HUES64 (cell line): ENCODE data around the gene SH3PXD2A.
"Not testable (repeated sequence)": the region's sequence is repeated elsewhere in the genome, so short reads cannot be mapped to it uniquely, and the experiment has no call there.

Source experiments
- H3K27ac ChIP-seq: 2 replicates; pipeline ENCODE4 v1.7.0; 2013; ENCODE audit warnings: low read depth, low read length, inconsistent platforms
- H3K27me3 ChIP-seq: 2 replicates; pipeline ENCODE4 v1.6.1; 2013; ENCODE audit warnings: mild to moderate bottlenecking, low read length; ENCODE audit not compliant: insufficient read depth
- H3K36me3 ChIP-seq: 2 replicates; pipeline ENCODE4 v1.6.1; 2013; ENCODE audit warnings: mild to moderate bottlenecking, low read length; ENCODE audit not compliant: insufficient read depth
- H3K4me1 ChIP-seq: 2 replicates; pipeline ENCODE4 v1.6.1; 2013; ENCODE audit warnings: mild to moderate bottlenecking, low read length, moderate library complexity; ENCODE audit not compliant: insufficient read depth
- H3K4me3 ChIP-seq: 2 replicates; pipeline ENCODE4 v1.5.1; 2013; ENCODE audit warnings: mild to moderate bottlenecking, low read length, moderate library complexity
- H3K9ac ChIP-seq: 2 replicates; pipeline ENCODE4 v1.6.1; 2013; ENCODE audit warnings: mild to moderate bottlenecking, low read depth, low read length
- H3K9me3 ChIP-seq: 2 replicates; pipeline ENCODE4 v1.6.1; 2013; ENCODE audit warnings: low read depth, low read length; ENCODE audit not compliant: insufficient read depth
- WGBS: fragments of 150-250, 120-280 bp; methylation state at CpG from one replicate; pipeline ENCODE4 v1.1.7; 2013; ENCODE audit warnings: missing lambda C conversion rate; 5-methylcytosine and 5-hydroxymethylcytosine counted together

SH3PXD2A gene

DNA sequence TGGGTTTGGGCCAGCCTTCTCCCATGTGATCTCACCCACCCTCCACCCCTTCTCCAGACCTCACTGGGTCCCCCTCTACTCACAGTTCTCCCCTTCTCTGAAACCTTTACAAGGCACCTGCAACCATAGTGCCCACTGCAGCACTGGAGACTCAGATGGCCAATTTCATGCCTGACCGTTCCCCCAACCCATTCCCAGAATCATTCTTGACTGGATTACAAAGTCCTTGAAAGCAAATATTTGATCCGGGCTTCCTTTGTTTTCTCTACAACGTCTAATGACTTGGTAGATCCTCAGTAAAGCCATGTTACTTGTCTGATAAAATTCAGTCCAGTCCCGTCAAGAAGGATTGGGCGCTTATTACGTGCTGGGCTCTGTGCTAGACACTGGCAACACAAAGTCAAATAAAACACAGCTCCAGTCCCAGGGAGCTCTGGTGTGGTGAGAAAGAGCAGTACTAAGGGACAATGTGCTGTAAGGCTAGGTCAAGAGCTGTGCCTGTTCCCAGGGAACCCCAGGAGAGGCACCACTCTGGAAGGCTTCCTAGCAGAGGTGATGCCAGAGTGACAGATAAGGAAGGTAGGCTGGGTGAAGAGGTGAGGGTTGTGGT is 36.5 kb downstream of the SH3PXD2A start:
- Histone ChIP-seq H3K4me3 (no peak overlapping the region), H3K36me3 (no peaks in the 10 kb centered on the region), H3K27me3 (no peaks in the 10 kb centered on the region), H3K9me3 (no peaks in the 10 kb centered on the region), H3K4me1 (peaks cover 1% of the 10 kb centered on the region; the same call in 1 of the 2 replicates), H3K9ac (no peak overlapping the region), H3K27ac (no peak overlapping the region)
- WGBS, result 91% methylated on average over 6 of the region's 6 CpGs

DNA sequence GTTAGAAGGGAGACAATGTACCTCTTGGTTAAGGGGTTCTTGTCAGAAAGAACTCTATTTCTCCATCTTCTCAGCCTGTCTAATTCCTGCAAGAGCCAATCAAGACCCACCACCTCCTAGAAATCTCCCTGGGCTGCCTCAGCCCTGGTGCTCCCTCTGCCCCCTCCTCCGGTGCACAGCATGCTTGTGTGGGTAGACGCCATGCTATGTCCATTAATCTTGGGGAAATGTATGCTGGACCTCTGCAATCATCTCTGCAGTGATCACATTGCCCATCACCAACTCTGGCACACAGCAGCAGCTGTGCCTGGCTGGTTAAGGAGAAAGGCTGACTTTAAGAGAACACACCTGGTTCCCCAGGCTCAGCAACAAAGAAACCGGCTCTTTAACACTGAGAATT is 37.3 kb downstream of the SH3PXD2A start:
- Histone ChIP-seq H3K4me3 (no peak overlapping the region), H3K27ac (no peak overlapping the region), H3K36me3 (no peaks in the 10 kb centered on the region), H3K9ac (no peak overlapping the region), H3K4me1 (no peaks in the 10 kb centered on the region; the same call in 1 of the 2 replicates), H3K27me3 (no peaks in the 10 kb centered on the region), H3K9me3 (no peaks in the 10 kb centered on the region)
- WGBS, result 93% methylated on average over 3 of the region's 3 CpGs

DNA sequence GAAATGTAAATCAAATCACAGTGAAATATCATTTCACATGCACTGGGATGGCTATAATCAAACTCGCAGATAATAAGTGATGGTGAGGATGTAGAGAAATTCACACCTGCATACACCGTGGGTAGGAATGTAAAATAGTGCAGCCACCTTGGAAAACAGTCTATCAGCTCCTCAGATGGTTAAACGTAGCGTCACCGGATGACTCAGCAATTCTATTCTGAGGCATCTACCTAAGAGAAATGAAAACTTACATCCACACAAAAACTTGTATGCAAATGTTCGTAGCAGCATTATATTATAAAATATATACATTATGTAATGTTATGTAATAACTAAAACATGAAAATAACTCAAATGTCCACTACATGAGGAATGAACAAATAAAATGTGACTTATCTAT is 38.9 kb downstream of the SH3PXD2A start:
- Histone ChIP-seq H3K4me3 (no peak overlapping the region), H3K36me3 (no peaks in the 10 kb centered on the region), H3K9me3 (no peaks in the 10 kb centered on the region), H3K27me3 (no peaks in the 10 kb centered on the region), H3K9ac (no peak overlapping the region), H3K27ac (no peak overlapping the region), H3K4me1 (0 out of 2 replicates have a peak, but pooled peaks cover 3% of the 10 kb centered on the region)
- WGBS, result 89% methylated on average over 5 of the region's 6 CpGs

DNA sequence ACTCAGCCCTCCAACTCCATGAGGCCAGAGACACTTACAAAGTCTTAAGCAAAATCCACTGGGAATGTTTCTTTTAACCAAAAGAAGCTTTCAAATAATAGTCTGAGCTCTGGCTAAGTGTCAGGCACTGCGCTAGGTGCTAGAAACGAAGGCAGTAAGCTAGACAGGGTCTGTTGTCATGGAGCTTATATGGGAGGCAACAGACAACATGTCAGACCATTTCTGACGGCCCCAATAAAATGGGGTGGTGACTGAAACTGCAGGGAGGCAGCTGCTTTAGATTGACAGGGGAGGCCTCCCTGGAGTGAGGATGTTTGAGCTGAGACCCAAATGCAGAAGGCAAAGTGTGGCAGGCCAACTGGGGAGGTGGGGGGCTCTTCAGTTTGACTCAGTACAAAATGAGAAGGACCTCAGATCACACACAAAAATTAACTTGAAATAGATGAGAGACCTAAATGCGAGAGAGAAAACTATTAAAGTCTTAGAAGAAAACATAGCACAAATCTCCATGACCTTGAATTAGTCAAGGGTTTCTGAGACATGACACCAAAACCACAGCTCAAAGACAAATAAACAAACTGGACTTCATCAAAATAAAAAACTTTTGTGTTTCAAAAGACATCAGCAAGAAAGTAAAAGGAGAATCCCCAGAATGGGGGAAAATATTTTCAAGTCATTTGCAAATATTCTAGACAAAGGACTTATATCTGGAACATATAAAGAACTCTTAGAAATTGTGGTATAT is 40.6 kb downstream of the SH3PXD2A start:
- Histone ChIP-seq H3K9ac (no peak overlapping the region), H3K4me1 (0 out of 2 replicates have a peak, but pooled peaks cover 3% of the 10 kb centered on the region), H3K36me3 (no peaks in the 10 kb centered on the region), H3K27ac (no peak overlapping the region), H3K9me3 (no peaks in the 10 kb centered on the region), H3K4me3 (no peak overlapping the region), H3K27me3 (no peaks in the 10 kb centered on the region)
- 84% methylated on average over 4 of the region's 4 CpGs for WGBS

DNA sequence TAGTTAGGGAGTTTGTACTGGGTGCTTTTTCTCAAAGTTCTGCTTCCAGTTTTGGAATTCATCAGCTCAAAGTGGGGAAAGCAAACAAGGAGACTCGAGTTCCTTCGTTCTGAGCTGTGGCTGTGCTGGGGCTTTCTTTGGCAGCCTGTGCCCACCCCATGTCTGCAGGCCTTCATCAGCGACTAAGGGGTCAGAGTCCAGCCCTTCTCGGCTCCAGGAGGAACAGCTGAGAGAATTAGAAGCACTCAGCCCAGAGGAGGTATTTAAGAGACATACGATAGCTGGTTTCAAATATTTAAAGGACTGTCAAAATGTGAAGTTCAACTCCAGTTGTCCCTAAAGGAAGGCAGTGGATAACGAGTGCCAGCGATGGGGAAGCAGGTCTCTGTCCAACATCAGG is 41.3 kb downstream of the SH3PXD2A start:
- H3K27me3 ChIP-seq, result no peaks in the 10 kb centered on the region
- no peak overlapping the region for H3K4me3 ChIP-seq
- no peak overlapping the region for H3K27ac ChIP-seq
- no peaks in the 10 kb centered on the region for H3K9me3 ChIP-seq
- no peaks in the 10 kb centered on the region for H3K36me3 ChIP-seq
- WGBS, result 86% methylated on average over 7 of the region's 7 CpGs
- H3K9ac ChIP-seq, result no peak overlapping the region
- 0 out of 2 replicates have a peak, but pooled peaks cover 3% of the 10 kb centered on the region for H3K4me1 ChIP-seq

DNA sequence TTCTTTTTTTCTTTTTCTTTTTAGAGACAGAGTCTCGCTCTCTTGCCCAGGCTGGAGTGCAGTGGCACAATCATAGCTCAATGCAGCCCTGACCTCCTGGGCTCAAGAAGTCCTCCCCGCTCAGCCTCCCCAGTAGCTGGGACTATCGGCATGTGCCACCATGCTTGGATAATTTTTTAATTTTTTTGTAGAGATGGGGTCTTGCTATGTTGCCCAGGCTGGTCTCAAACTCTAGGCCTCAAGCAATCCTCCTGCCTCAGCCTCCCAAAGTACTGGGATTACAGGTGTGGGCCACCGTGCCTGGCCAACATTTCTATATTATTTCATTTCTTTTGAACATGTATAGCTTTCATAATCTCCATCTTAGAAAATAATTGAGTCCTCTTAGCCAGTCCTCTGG is 42.1 kb downstream of the SH3PXD2A start:
- not testable (repeated sequence) for H3K27me3 ChIP-seq, H3K4me1 ChIP-seq, H3K9ac ChIP-seq, H3K9me3 ChIP-seq, H3K27ac ChIP-seq, H3K4me3 ChIP-seq, H3K36me3 ChIP-seq
- WGBS, result 92% methylated on average over 4 of the region's 4 CpGs

DNA sequence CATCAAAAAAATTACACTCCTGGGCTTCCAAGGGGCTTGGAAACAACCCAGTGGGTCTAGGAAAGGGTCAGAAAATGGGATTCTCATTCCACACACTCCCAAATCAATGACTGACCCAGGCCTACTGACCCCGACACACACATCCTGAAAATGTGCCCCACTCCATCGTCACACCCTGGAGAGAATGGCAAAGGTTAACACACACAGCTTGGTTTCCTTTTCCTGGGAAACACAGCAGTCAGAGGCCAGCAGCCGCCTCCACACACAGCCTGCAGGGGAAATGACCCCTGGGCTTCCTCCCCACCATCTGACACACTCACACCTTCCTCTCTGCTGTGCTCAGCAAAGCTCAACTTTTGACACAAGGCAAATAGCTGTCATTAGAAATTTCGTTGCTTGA is 42.9 kb downstream of the SH3PXD2A start:
- Histone ChIP-seq H3K4me3 (no peak overlapping the region), H3K4me1 (0 out of 2 replicates have a peak, but pooled peaks cover 3% of the 10 kb centered on the region), H3K27ac (no peak overlapping the region), H3K9me3 (no peaks in the 10 kb centered on the region), H3K27me3 (no peaks in the 10 kb centered on the region), H3K36me3 (no peaks in the 10 kb centered on the region), H3K9ac (no peak overlapping the region)
- 64% methylated on average over 4 of the region's 4 CpGs for WGBS

DNA sequence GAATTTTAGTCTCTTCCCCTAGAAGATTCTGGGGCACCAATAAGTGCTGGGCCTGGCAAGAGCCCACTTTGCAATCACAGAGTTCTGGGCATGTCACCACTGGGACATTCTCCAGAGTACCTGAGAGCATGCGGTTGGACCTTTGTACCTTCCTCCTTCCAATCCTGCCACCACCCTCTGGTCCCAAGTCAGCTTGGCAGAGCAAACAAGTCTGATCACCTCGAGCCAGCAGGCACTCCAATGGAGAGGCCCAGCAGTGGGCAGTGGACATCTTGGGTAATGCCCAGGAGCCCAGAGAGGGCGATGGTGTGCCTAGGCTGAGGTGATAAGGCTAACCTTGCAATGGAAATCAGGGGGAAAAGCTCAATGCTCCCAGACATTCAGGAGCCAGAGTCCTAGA is 43.4 kb downstream of the SH3PXD2A start:
- 88% methylated on average over 3 of the region's 3 CpGs for WGBS
- no peak overlapping the region for H3K4me3 ChIP-seq
- no peak overlapping the region for H3K9ac ChIP-seq
- H3K27ac ChIP-seq, result no peak overlapping the region
- H3K36me3 ChIP-seq, result no peaks in the 10 kb centered on the region
- H3K9me3 ChIP-seq, result no peaks in the 10 kb centered on the region
- no peaks in the 10 kb centered on the region for H3K27me3 ChIP-seq
- 0 out of 2 replicates have a peak, but pooled peaks cover 3% of the 10 kb centered on the region for H3K4me1 ChIP-seq

DNA sequence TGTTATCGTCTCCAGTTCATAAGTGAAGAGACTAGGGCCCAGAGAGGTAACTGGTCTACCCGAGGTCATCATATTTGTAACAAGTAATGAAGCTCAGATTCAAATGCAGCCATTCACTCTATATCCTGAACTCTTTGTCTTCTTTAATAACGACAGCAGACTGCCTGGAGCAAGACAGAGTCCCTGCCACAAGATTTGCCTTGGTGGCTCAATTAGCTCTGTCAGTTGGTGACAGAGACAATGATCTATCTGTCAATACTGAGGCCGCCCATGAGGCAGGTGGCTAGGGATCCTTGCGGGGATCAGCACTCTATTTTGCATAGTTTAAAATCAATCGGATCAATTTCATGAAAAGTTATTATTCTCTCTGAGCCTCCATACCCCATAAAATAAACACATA is 43.9 kb downstream of the SH3PXD2A start:
- H3K27me3 ChIP-seq, result no peaks in the 10 kb centered on the region
- no peak overlapping the region for H3K27ac ChIP-seq
- no peak overlapping the region for H3K4me3 ChIP-seq
- no peaks in the 10 kb centered on the region for H3K9me3 ChIP-seq
- H3K36me3 ChIP-seq, result no peaks in the 10 kb centered on the region
- H3K4me1 ChIP-seq, result 0 out of 2 replicates have a peak, but pooled peaks cover 3% of the 10 kb centered on the region
- H3K9ac ChIP-seq, result no peak overlapping the region
- WGBS, result 90% methylated on average over 6 of the region's 6 CpGs

DNA sequence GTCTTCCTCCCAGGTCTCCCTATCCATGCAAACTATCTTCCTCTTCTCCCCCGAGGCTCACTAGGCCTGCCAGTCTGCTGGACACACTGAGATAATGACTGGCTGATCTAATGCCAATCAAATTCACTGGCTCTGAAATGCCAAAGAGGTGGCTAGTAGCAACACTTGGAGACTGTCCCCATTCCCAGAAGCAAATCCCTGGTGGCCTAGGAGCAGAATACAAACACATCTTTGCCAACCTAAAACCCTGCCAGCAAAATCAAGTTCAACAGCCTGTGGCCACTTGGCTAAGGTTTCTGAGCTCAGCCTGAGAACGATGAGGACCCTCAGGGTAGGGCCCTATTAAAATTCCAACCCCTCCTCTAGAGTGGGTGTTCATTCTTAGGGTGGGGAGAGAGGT is 46.6 kb downstream of the SH3PXD2A start:
- no peak overlapping the region for H3K27ac ChIP-seq
- WGBS, result 80% methylated on average over 2 of the region's 2 CpGs
- H3K27me3 ChIP-seq, result no peaks in the 10 kb centered on the region

DNA sequence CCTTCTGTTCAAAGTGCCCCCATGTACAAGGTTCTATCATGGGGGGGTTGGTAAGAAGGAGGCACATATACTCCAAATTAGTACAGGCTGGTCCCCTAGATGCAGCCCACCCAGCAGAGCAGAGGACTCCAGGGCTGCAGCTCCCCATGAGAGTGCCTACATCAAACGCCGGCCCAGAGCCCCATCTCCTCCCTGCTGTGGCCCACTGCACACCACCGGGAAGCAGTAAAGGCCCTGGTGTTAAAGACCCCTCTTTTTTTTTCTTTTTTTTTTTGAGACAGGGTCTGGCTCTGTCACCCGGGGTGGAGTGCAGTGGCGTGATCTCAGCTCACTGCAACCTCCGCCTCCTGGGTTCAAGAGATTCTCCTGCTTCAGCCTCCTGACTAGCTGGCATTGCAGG is 47.4 kb downstream of the SH3PXD2A start:
- Histone ChIP-seq H3K4me1 (peaks cover 19% of the 10 kb centered on the region), H3K27ac (no peak overlapping the region), H3K9ac (no peak overlapping the region), H3K4me3 (no peak overlapping the region), H3K9me3 (no peaks in the 10 kb centered on the region), H3K36me3 (no peaks in the 10 kb centered on the region), H3K27me3 (no peaks in the 10 kb centered on the region; the same call in 1 of the 2 replicates)
- 91% methylated on average over 6 of the region's 6 CpGs for WGBS

More for the DNA sequence above, 46.6 kb downstream of the SH3PXD2A start:
- H3K9ac ChIP-seq, result no peak overlapping the region
- H3K9me3 ChIP-seq, result no peaks in the 10 kb centered on the region
- peaks cover 15% of the 10 kb centered on the region for H3K4me1 ChIP-seq
- H3K4me3 ChIP-seq, result no peak overlapping the region
- no peaks in the 10 kb centered on the region for H3K36me3 ChIP-seq
